T-helper 2 cell treated with Interferon-gamma antibody and Interleukin-4, amounts not matched to agents 5 μg/mL and 100 μg/mL, for 36 hours (primary cell): ENCODE results near the gene ARID3B.

Source experiments
- DNase-seq: peaks from one replicate; pipeline ENCODE4 v3.0.0; 2021; ENCODE audit warnings: low spot score
- H3K27ac Mint-ChIP-seq: one replicate; pipeline ENCODE4 v1.8.0; 2021; ENCODE audit warnings: mild to moderate bottlenecking, mixed read lengths
- H3K27me3 Mint-ChIP-seq: one replicate; pipeline ENCODE4 v1.8.0; 2021; ENCODE audit warnings: low read depth, mixed read lengths
- H3K36me3 Mint-ChIP-seq: one replicate; pipeline ENCODE4 v1.8.0; 2021; ENCODE audit warnings: low read depth, mixed read lengths
- H3K4me1 Mint-ChIP-seq: one replicate; pipeline ENCODE4 v1.8.0; 2021; ENCODE audit warnings: low read depth, mixed read lengths
- H3K4me3 Mint-ChIP-seq: one replicate; pipeline ENCODE4 v1.8.0; 2022; ENCODE audit warnings: mild to moderate bottlenecking, moderate library complexity, mixed read lengths
- H3K9me3 Mint-ChIP-seq: one replicate; pipeline ENCODE4 v1.8.0; 2021; ENCODE audit warnings: mixed read lengths

Gene ARID3B

GRCh38 chr15:74609938-74610301 is 68.9 kb downstream of the ARID3B start:
- Mint-ChIP-seq H3K36me3 (no peaks in the 10 kb centered on the region), H3K4me1 (peaks cover 2% of the 10 kb centered on the region), H3K4me3 (no peak overlapping the region), H3K9me3 (no peaks in the 10 kb centered on the region), H3K27ac (no peak overlapping the region), H3K27me3 (no peaks in the 10 kb centered on the region)
- DNase-seq: no peak

- Mint-ChIP-seq H3K9me3 (no peaks in the 10 kb centered on the region), H3K4me1 (peaks cover 2% of the 10 kb centered on the region), H3K36me3 (no peaks in the 10 kb centered on the region), H3K27me3 (no peaks in the 10 kb centered on the region), H3K4me3 (no peak overlapping the region), H3K27ac (no peak overlapping the region)
- DNase-seq: no peak
Observed at GRCh38 chr15:74610302-74610951, 69.4 kb downstream of the ARID3B start.

- H3K27ac Mint-ChIP-seq: no peak overlapping the region
- DNase-seq: no peak
- no peak overlapping the region for H3K4me3 Mint-ChIP-seq
- H3K4me1 Mint-ChIP-seq: peaks cover 2% of the 10 kb centered on the region
- no peaks in the 10 kb centered on the region for H3K9me3 Mint-ChIP-seq
- peaks cover under 1% of the 10 kb centered on the region for H3K36me3 Mint-ChIP-seq
- no peaks in the 10 kb centered on the region for H3K27me3 Mint-ChIP-seq
Observed at GRCh38 chr15:74611341-74611740, 70.3 kb downstream of the ARID3B start.

- no peak for DNase-seq
- H3K27me3 Mint-ChIP-seq: no peaks in the 10 kb centered on the region
- no peak overlapping the region for H3K4me3 Mint-ChIP-seq
- H3K27ac Mint-ChIP-seq: no peak overlapping the region
- no peaks in the 10 kb centered on the region for H3K9me3 Mint-ChIP-seq
- peaks cover 7% of the 10 kb centered on the region for H3K4me1 Mint-ChIP-seq
- H3K36me3 Mint-ChIP-seq: peaks cover 3% of the 10 kb centered on the region
Observed at GRCh38 chr15:74611834-74612233, 70.8 kb downstream of the ARID3B start.

GRCh38 chr15:74612677-74613076 is 71.7 kb downstream of the ARID3B start:
- Mint-ChIP-seq H3K27me3 (no peaks in the 10 kb centered on the region), H3K4me1 (peaks cover 15% of the 10 kb centered on the region), H3K9me3 (no peaks in the 10 kb centered on the region), H3K27ac (peak overlapping the region; percentile 42), H3K36me3 (peaks cover 9% of the 10 kb centered on the region), H3K4me3 (peak overlapping the region; percentile 77)
- no peak for DNase-seq

GRCh38 chr15:74613089-74613952 is 72.3 kb downstream of the ARID3B start:
- Mint-ChIP-seq H3K27ac (peak overlapping the region; percentile 42), H3K4me1 (peaks cover 21% of the 10 kb centered on the region), H3K36me3 (peaks cover 11% of the 10 kb centered on the region), H3K27me3 (no peaks in the 10 kb centered on the region), H3K4me3 (peak overlapping the region; percentile 77), H3K9me3 (no peaks in the 10 kb centered on the region)
- no peak for DNase-seq

GRCh38 chr15:74613953-74614743 is 73.1 kb downstream of the ARID3B start:
- peaks cover 23% of the 10 kb centered on the region for H3K4me1 Mint-ChIP-seq
- H3K36me3 Mint-ChIP-seq: peaks cover 13% of the 10 kb centered on the region
- no peak for DNase-seq
- peak overlapping the region; percentile 77 for H3K4me3 Mint-ChIP-seq
- no peaks in the 10 kb centered on the region for H3K9me3 Mint-ChIP-seq
- peak overlapping the region; percentile 45 for H3K27ac Mint-ChIP-seq
- H3K27me3 Mint-ChIP-seq: no peaks in the 10 kb centered on the region

GRCh38 chr15:74614744-74615507 is 73.9 kb downstream of the ARID3B start:
- Mint-ChIP-seq H3K27ac (peak overlapping the region; percentile 94), H3K9me3 (no peaks in the 10 kb centered on the region), H3K36me3 (peaks cover 13% of the 10 kb centered on the region), H3K4me1 (peaks cover 23% of the 10 kb centered on the region), H3K4me3 (peak overlapping the region; percentile 93), H3K27me3 (no peaks in the 10 kb centered on the region)
- DNase-seq: peak; percentile 89

- peak; percentile 97 for DNase-seq
- peaks cover 23% of the 10 kb centered on the region for H3K4me1 Mint-ChIP-seq
- H3K36me3 Mint-ChIP-seq: peaks cover 20% of the 10 kb centered on the region
- no peaks in the 10 kb centered on the region for H3K9me3 Mint-ChIP-seq
- peak within 1 kb of the TSS; percentile 94 for H3K27ac Mint-ChIP-seq
- H3K4me3 Mint-ChIP-seq: peak within 1 kb of the TSS; percentile 93
- no peaks in the 10 kb centered on the region for H3K27me3 Mint-ChIP-seq
Observed at GRCh38 chr15:74615508-74616365, 74.7 kb downstream of the ARID3B start, which contains the start of gene CLK3. Gene CLK3 (plus strand): TSS chr15:74615836. CDS start chr15:74619197, 3,361 bp downstream.

GRCh38 chr15:74616366-74616939 is 75.4 kb downstream of the ARID3B start:
- Mint-ChIP-seq H3K27ac (peak overlapping the region; percentile 89), H3K27me3 (no peaks in the 10 kb centered on the region), H3K4me3 (peak overlapping the region; percentile 93)

GRCh38 chr15:74616996-74617395 is 76.0 kb downstream of the ARID3B start:
- Mint-ChIP-seq H3K27ac (peak overlapping the region; percentile 89), H3K9me3 (no peaks in the 10 kb centered on the region), H3K4me3 (peak overlapping the region; percentile 93), H3K4me1 (peaks cover 28% of the 10 kb centered on the region), H3K36me3 (peaks cover 31% of the 10 kb centered on the region), H3K27me3 (no peaks in the 10 kb centered on the region)
- DNase-seq: no peak

More at GRCh38 chr15:74616366-74616939, 75.4 kb downstream of the ARID3B start:
- DNase-seq: peak; percentile 32
- Mint-ChIP-seq H3K4me1 (peaks cover 28% of the 10 kb centered on the region), H3K9me3 (no peaks in the 10 kb centered on the region), H3K36me3 (peaks cover 27% of the 10 kb centered on the region)

GRCh38 chr15:74618841-74619596 is 78.0 kb downstream of the ARID3B start:
- peaks cover 47% of the 10 kb centered on the region for H3K36me3 Mint-ChIP-seq
- no peak for DNase-seq
- H3K27ac Mint-ChIP-seq: no peak overlapping the region
- peaks cover 27% of the 10 kb centered on the region for H3K4me1 Mint-ChIP-seq
- no peaks in the 10 kb centered on the region for H3K27me3 Mint-ChIP-seq
- no peaks in the 10 kb centered on the region for H3K9me3 Mint-ChIP-seq
- no peak overlapping the region for H3K4me3 Mint-ChIP-seq
